OCI-LY1 (cell line): Measurements from ENCODE around the gene EVC2.

Experiments used
- H2AFZ ChIP-seq: fragments of 200-600 bp; sonication (generic), shearing (Covaris generic); 2 replicates; pipeline ENCODE4 v1.6.0; 2014; ENCODE audit warnings: antibody characterized with exemption, mild to moderate bottlenecking, low read length
- H3F3A ChIP-seq: fragments of 200-600 bp; sonication (generic), shearing (Covaris generic); 2 replicates; pipeline ENCODE4 v1.6.0; 2014; ENCODE audit warnings: mild to moderate bottlenecking, antibody characterized with exemption, low read length, moderate library complexity; ENCODE audit not compliant: insufficient read depth
- H3K27ac ChIP-seq: fragments of 200-600 bp; sonication (generic); 2 replicates; pipeline ENCODE4 v1.5.1; 2014; ENCODE audit warnings: low read length, mixed run types, mild to moderate bottlenecking, low read depth; ENCODE audit not compliant: poor library complexity, severe bottlenecking
- H3K27me3 ChIP-seq: fragments of 200-600 bp; sonication (generic); 2 replicates; pipeline ENCODE4 v1.6.0; 2014; ENCODE audit warnings: antibody characterized with exemption, mild to moderate bottlenecking, low read length, moderate library complexity; ENCODE audit not compliant: insufficient read depth
- H3K36me3 ChIP-seq: fragments of 200-600 bp; sonication (generic); 2 replicates; pipeline ENCODE4 v1.6.1; 2014; ENCODE audit warnings: mild to moderate bottlenecking, antibody characterized with exemption, low read length, moderate library complexity, mixed read lengths; ENCODE audit not compliant: insufficient read depth
- H3K4me1 ChIP-seq: fragments of 200-600 bp; sonication (generic); 2 replicates; pipeline ENCODE4 v1.5.1; 2014; ENCODE audit warnings: mild to moderate bottlenecking, low read length, moderate library complexity; ENCODE audit not compliant: insufficient read depth, severe bottlenecking
- H3K4me2 ChIP-seq: fragments of 200-600 bp; sonication (generic), shearing (Covaris generic); 2 replicates; pipeline ENCODE4 v1.6.1; 2014; ENCODE audit warnings: low read length
- H3K4me3 ChIP-seq: fragments of 200-600 bp; sonication (generic); 2 replicates; pipeline ENCODE4 v1.5.1; 2014; ENCODE audit warnings: low read length, low read depth, mild to moderate bottlenecking, mixed read lengths; ENCODE audit not compliant: poor library complexity, severe bottlenecking
- H3K79me2 ChIP-seq: fragments of 200-600 bp; shearing (Covaris generic); 2 replicates; pipeline ENCODE4 v1.6.1; 2016; ENCODE audit warnings: mixed run types, low read length, mixed read lengths; ENCODE audit not compliant: insufficient read depth
- H3K9ac ChIP-seq: fragments of 200-600 bp; sonication (generic), shearing (Covaris generic); 2 replicates; pipeline ENCODE4 v1.6.1; 2014; ENCODE audit warnings: mild to moderate bottlenecking, low read length, mixed read lengths
- H3K9me2 ChIP-seq: fragments of 200-600 bp; sonication (generic), shearing (Covaris generic); 2 replicates; pipeline ENCODE4 v1.6.1; 2014; ENCODE audit warnings: low read depth, mild to moderate bottlenecking, low read length, mixed read lengths
- H3K9me3 ChIP-seq: fragments of 200-600 bp; shearing (Covaris generic); 2 replicates; pipeline ENCODE4 v1.6.1; 2014; ENCODE audit warnings: low read length, mixed read lengths
- H4K20me1 ChIP-seq: fragments of 200-600 bp; sonication (generic), shearing (Covaris generic); 2 replicates; pipeline ENCODE4 v1.6.0; 2016; ENCODE audit warnings: mild to moderate bottlenecking, low read length; ENCODE audit not compliant: insufficient read depth
- CTCF ChIP-seq: fragments of 200-600 bp; sonication (generic), shearing (Covaris generic); IDR thresholded peaks from 2 replicates; pipeline ENCODE4 v1.5.1; 2017; ENCODE audit warnings: mild to moderate bottlenecking, antibody characterized with exemption, low read length, moderate library complexity, mixed read lengths
- EZH2 ChIP-seq: fragments of 200-600 bp; sonication (generic), shearing (Covaris generic); IDR thresholded peaks from 2 replicates; pipeline ENCODE4 v1.8.0; 2017; ENCODE audit warnings: borderline replicate concordance, mixed run types, mild to moderate bottlenecking, antibody characterized with exemption, low read length, moderate library complexity, mixed read lengths

The EVC2 gene

GRCh38 chr4:5750946-5751665, 42.7 kb upstream of the EVC2 start:
- Histone ChIP-seq H3K79me2 (no peaks in the 10 kb centered on the region), H3K4me1 (no peaks in the 10 kb centered on the region), H3K9me3 (no peaks in the 10 kb centered on the region), H3F3A (no peaks in the 10 kb centered on the region), H3K27ac (no peak overlapping the region), H3K9me2 (no peaks in the 10 kb centered on the region), H3K36me3 (0 out of 2 replicates have a peak, but pooled peaks cover 4% of the 10 kb centered on the region), H3K27me3 (no peaks in the 10 kb centered on the region), H3K4me2 (no peak overlapping the region), H3K4me3 (no peak overlapping the region), H4K20me1 (no peaks in the 10 kb centered on the region), H3K9ac (no peak overlapping the region), H2AFZ (no peak overlapping the region)
- no peak for TF ChIP-seq EZH2
- no peak for TF ChIP-seq CTCF

GRCh38 chr4:5750052-5750945, 41.9 kb upstream of the EVC2 start:
- Histone ChIP-seq H3K27me3 (no peaks in the 10 kb centered on the region), H4K20me1 (no peaks in the 10 kb centered on the region), H3K79me2 (no peaks in the 10 kb centered on the region), H3K27ac (no peak overlapping the region), H3K4me3 (no peak overlapping the region), H3K9me2 (no peaks in the 10 kb centered on the region), H3K4me1 (no peaks in the 10 kb centered on the region), H3K4me2 (no peak overlapping the region), H3K9ac (no peak overlapping the region), H2AFZ (no peak overlapping the region), H3K36me3 (0 out of 2 replicates have a peak, but pooled peaks cover 4% of the 10 kb centered on the region), H3K9me3 (no peaks in the 10 kb centered on the region), H3F3A (no peaks in the 10 kb centered on the region)
- TF ChIP-seq CTCF (no peak), EZH2 (no peak)

- H3K27me3 ChIP-seq, result no peaks in the 10 kb centered on the region
- no peak overlapping the region for H2AFZ ChIP-seq
- 0 out of 2 replicates have a peak, but pooled peaks cover 6% of the 10 kb centered on the region for H3K36me3 ChIP-seq
- TF ChIP-seq CTCF (no peak), EZH2 (no peak)
- no peaks in the 10 kb centered on the region for H3K9me2 ChIP-seq
- no peak overlapping the region for H3K9ac ChIP-seq
- no peak overlapping the region for H3K4me2 ChIP-seq
- H3K27ac ChIP-seq, result no peak overlapping the region
- no peak overlapping the region for H3K4me3 ChIP-seq
- H3F3A ChIP-seq, result no peaks in the 10 kb centered on the region
- no peaks in the 10 kb centered on the region for H3K79me2 ChIP-seq
- H3K4me1 ChIP-seq, result no peaks in the 10 kb centered on the region
- no peaks in the 10 kb centered on the region for H4K20me1 ChIP-seq
- H3K9me3 ChIP-seq, result no peaks in the 10 kb centered on the region
Measured at GRCh38 chr4:5749568-5749967, 41.2 kb upstream of the EVC2 start.
